Mucosa of descending colon (tissue), 3 donors: Measurements from ENCODE around the gene UPK2. TPM values are rescaled to one million over a fixed set of nuclear protein-coding genes. Genes with fewer than 3 reads are reported as not detected.

Experiments used
- ATAC-seq: fragments of 200-7000 bp; cut with Tn5 transposase; one replicate; pipeline ENCODE4 v1.9.1; 2020; ENCODE audit warnings: mild to moderate bottlenecking, moderate library complexity
- DNase-seq, 3 donors: peaks; one replicate each; pipeline ENCODE4 v3.0.0-alpha.2; 2020
- H3K36me3 ChIP-seq: fragments of 200-600 bp; one replicate; pipeline ENCODE4 v1.8.0; 2021; ENCODE audit warnings: low read depth, mild to moderate bottlenecking
- H3K4me1 ChIP-seq: fragments of 200-600 bp; one replicate; pipeline ENCODE4 v1.8.0; 2021; ENCODE audit warnings: low read depth, mild to moderate bottlenecking
- H3K4me3 ChIP-seq: fragments of 200-600 bp; one replicate; pipeline ENCODE4 v1.8.0; 2021; ENCODE audit warnings: mild to moderate bottlenecking
- H3K9me3 ChIP-seq: fragments of 200-600 bp; one replicate; pipeline ENCODE4 v1.8.0; 2021; ENCODE audit warnings: mild to moderate bottlenecking
- intact Hi-C, 2 donors: fragments of 100-400 bp; cut with DNase I in 1 of 2; cut with micrococcal nuclease in 1 of 2; formaldehyde crosslinking; loops; one replicate each; pipeline versions ENCODE4 v1.11.0 to v1.11.1; 2022; cut with DNase I, micrococcal nuclease
- total RNA-seq, 3 donors: library from RNA; stranded (reverse); fragmentation: NEBNext Ultra II Directional in 2 of 3; extraction: Animal tissue kit (Norgen Biotek cat#: 25700) in 2 of 3; gene quantifications; one replicate each; pipeline versions ENCODE4 v1.2.1 to v1.2.4, GENCODE V29; 2021 to 2023
- TF ChIP-seq, protein P1 (sequence below): fragments of 200-600 bp; IDR thresholded peaks from one replicate; pipeline ENCODE4 v1.8.0; 2022; ENCODE audit warnings: antibody characterized with exemption, mild to moderate bottlenecking
- donor health status: DM: no; HTN: no; CAD: no; lungs with moderate emphysema.
- donor health status: DM: no; HTN: no; CAD: no.
- donor health status: DM: no; HTN: yes; CAD: no.

The UPK2 gene
- total RNA-seq, 3 donors from 2014 or later: not detected

- intact Hi-C loops: loop anchor here (5.0 to 10.0 kb wide), 2 partner anchors 262 to 265 kb away; no protein-coding TSS in a partner anchor
Measured at GRCh38 chr11:118956847-118957469, 860 bp downstream of the UPK2 start.

DNA sequence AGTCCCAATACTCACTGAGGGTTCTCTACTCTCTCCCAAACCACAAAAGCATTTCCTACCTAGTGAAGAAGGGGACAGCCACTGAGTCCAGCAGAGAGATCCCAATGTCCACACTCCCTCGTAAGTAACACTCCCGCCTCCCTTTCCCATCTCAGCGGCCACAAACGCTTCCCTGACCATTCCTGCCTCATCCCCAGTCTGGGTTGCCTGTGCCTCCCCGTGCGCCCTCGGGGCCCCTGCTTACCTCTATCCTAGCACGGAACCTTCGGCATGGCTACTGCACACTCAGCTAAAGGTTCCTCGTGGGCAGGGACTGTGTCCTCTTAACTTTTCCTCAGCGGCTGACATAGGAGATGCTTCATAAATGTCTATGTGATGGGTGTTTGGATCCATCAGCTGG lies 1.5 kb downstream of the UPK2 start:
- no peak for DNase-seq
- TF ChIP-seq, protein P1, sequence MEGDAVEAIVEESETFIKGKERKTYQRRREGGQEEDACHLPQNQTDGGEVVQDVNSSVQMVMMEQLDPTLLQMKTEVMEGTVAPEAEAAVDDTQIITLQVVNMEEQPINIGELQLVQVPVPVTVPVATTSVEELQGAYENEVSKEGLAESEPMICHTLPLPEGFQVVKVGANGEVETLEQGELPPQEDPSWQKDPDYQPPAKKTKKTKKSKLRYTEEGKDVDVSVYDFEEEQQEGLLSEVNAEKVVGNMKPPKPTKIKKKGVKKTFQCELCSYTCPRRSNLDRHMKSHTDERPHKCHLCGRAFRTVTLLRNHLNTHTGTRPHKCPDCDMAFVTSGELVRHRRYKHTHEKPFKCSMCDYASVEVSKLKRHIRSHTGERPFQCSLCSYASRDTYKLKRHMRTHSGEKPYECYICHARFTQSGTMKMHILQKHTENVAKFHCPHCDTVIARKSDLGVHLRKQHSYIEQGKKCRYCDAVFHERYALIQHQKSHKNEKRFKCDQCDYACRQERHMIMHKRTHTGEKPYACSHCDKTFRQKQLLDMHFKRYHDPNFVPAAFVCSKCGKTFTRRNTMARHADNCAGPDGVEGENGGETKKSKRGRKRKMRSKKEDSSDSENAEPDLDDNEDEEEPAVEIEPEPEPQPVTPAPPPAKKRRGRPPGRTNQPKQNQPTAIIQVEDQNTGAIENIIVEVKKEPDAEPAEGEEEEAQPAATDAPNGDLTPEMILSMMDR: no peak
- Histone ChIP-seq H3K36me3 (no peaks in the 10 kb centered on the region), H3K4me3 (no peak overlapping the region), H3K4me1 (no peaks in the 10 kb centered on the region), H3K9me3 (no peaks in the 10 kb centered on the region)
- intact Hi-C loops: loop anchor here (5.0 to 10.0 kb wide), 2 partner anchors 263 to 265 kb away; no protein-coding TSS in a partner anchor
- ATAC-seq: no peak

More at GRCh38 chr11:118956847-118957469, 860 bp downstream of the UPK2 start:
- H3K9me3 ChIP-seq: no peaks in the 10 kb centered on the region
- TF ChIP-seq, protein P1: no peak
- no peaks in the 10 kb centered on the region for H3K4me1 ChIP-seq
- DNase-seq: no peak
- no peak overlapping the region for H3K4me3 ChIP-seq
- no peaks in the 10 kb centered on the region for H3K36me3 ChIP-seq
- no peak for ATAC-seq

- TF ChIP-seq, protein P1: no peak
- H3K4me3 ChIP-seq: no peak overlapping the region
- intact Hi-C loops: loop anchor here (5.0 to 10.0 kb wide), 2 partner anchors 263 to 266 kb away; no protein-coding TSS in a partner anchor
- H3K4me1 ChIP-seq: no peaks in the 10 kb centered on the region
- DNase-seq (no peak), ATAC-seq (no peak)
- no peaks in the 10 kb centered on the region for H3K9me3 ChIP-seq
- H3K36me3 ChIP-seq: no peaks in the 10 kb centered on the region
Measured at GRCh38 chr11:118957968-118958367, 1.9 kb downstream of the UPK2 start.

GRCh38 chr11:118958577-118958976 lies 2.5 kb downstream of the UPK2 start:
- ATAC-seq: no peak
- Histone ChIP-seq H3K9me3 (no peaks in the 10 kb centered on the region), H3K4me3 (no peak overlapping the region), H3K4me1 (no peaks in the 10 kb centered on the region), H3K36me3 (no peaks in the 10 kb centered on the region)
- TF ChIP-seq, protein P1: no peak
- DNase-seq: no peak
- intact Hi-C loops: loop anchor here (5.0 to 10.0 kb wide), 2 partner anchors 264 to 266 kb away; no protein-coding TSS in a partner anchor

DNA sequence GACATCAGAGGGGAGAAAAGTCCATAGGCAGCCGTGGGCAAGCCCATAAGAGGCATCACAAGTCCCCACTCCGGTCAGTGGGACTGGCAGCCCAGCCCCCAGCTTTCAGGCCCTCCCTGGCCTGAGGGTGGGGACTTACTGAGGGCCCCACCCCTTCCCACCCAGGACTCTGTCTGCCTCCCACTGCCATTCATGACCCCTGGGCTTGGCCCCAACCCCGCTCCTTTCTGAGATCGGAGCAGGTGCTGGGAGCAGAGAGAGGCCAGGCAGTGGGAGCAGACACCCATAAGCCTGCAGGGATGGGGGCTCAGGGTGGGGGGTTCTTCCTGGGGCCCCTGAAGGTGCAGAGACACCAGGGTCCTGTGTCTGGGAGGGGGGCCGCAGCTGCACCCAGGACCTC lies 5.1 kb downstream of the UPK2 start:
- no peak for ATAC-seq
- Histone ChIP-seq H3K4me3 (no peak overlapping the region), H3K36me3 (no peaks in the 10 kb centered on the region), H3K4me1 (no peaks in the 10 kb centered on the region), H3K9me3 (no peaks in the 10 kb centered on the region)
- TF ChIP-seq, protein P1: no peak
- intact Hi-C loops: no loop called here
- DNase-seq: no peak
